Stomach (tissue), 9 donors: ENCODE results near the gene FOXN4. TPM values are rescaled to one million over a fixed set of nuclear protein-coding genes. Genes with fewer than 3 reads are reported as not detected.

Experiments
- DNase-seq, 2 donors: peaks; one replicate each; pipeline versions ENCODE4 v3.0.0 to v3.0.0-alpha.2; 2013 to 2019
- H3K27ac ChIP-seq, 5 donors: fragments of 200-600 bp in 4 of 5; sonication (generic) in 4 of 5; one replicate each; pipeline ENCODE4 v1.5.1; 2013 to 2019; ENCODE audit warnings: mild to moderate bottlenecking in 1 of 5, moderate library complexity in 1 of 5
- H3K27me3 ChIP-seq, 3 donors: fragments of 200-600 bp; sonication (generic); one replicate each; pipeline ENCODE4 v1.5.1; 2017 to 2019; ENCODE audit warnings: mixed run types in 1 of 3
- H3K36me3 ChIP-seq, 4 donors: fragments of 200-600 bp; sonication (generic); 1 replicate in 3 of 4; 2 replicates in 1 of 4; pipeline ENCODE4 v1.5.1; 2016 to 2019
- H3K4me1 ChIP-seq, 4 donors: fragments of 200-600 bp; sonication (generic); one replicate each; pipeline ENCODE4 v1.5.1; 2016 to 2019
- H3K4me3 ChIP-seq, 4 donors: fragments of 200-600 bp; sonication (generic) in 3 of 4; one replicate each; pipeline ENCODE4 v1.5.1; 2016 to 2019; ENCODE audit warnings: mild to moderate bottlenecking in 1 of 4
- H3K9me3 ChIP-seq, 4 donors: fragments of 200-600 bp; sonication (generic); one replicate each; pipeline ENCODE4 v1.5.1; 2016 to 2019
- CTCF ChIP-seq, 7 experiments: fragments of 450-650 bp in 4 of 7; fragments of 200-600 bp in 3 of 7; sonication (generic) in 3 of 7; IDR thresholded peaks; one replicate each; pipeline ENCODE4 v1.5.1; 2016 to 2019; ENCODE audit warnings: antibody characterized with exemption in 7 of 7, control low read depth in 2 of 7, mild to moderate bottlenecking in 1 of 7
- EP300 ChIP-seq: sonication (generic); formaldehyde crosslinking; IDR thresholded peaks from one replicate; pipeline ENCODE4 v1.6.1; 2017; ENCODE audit warnings: antibody characterized with exemption
- POLR2A ChIP-seq, 4 donors: fragments of 450-650 bp; IDR thresholded peaks; one replicate each; pipeline ENCODE4 v1.6.1; 2016; ENCODE audit warnings: antibody characterized with exemption in 4 of 4, control low read depth in 2 of 4, mild to moderate bottlenecking in 1 of 4, moderate library complexity in 1 of 4
- POLR2AphosphoS5 ChIP-seq, 3 donors: sonication (generic); formaldehyde crosslinking; IDR thresholded peaks; one replicate each; pipeline ENCODE4 v1.6.1; 2016; ENCODE audit warnings: antibody characterized with exemption in 3 of 3
- WGBS, 5 donors: extraction: QIAGEN DNeasy Blood & Tissue Kit in 3 of 5; methylation state at CpG; one replicate each; pipeline versions ENCODE4 v1.1.5 to v1.1.7; 2013 to 2018; 5-methylcytosine and 5-hydroxymethylcytosine counted together
- intact Hi-C: fragments of 100-400 bp; cut with DNase I; formaldehyde crosslinking; loops from one replicate; pipeline ENCODE4 v1.15.1; 2023; ENCODE audit warnings: low total_unique reads
- polyA plus RNA-seq, 3 donors: library from polyadenylated mRNA; stranded (reverse); fragments of 200-250 nt; gene quantifications; one replicate each; pipeline ENCODE4 v1.2.3, GENCODE V29; 2013
- total RNA-seq, 5 donors: library from RNA; depleted of rRNA; stranded (reverse); fragments of >200 nt; gene quantifications; one replicate each; pipeline versions ENCODE4 v1.1.0 to v1.2.3, GENCODE V29; 2014 to 2016
- donor health status: healthy with polysubstance abuse.
- donor health status: Bipolar disorder and iron deficiency.
- donor health status: healthy.

The FOXN4 gene
- total and polyA plus RNA-seq, 8 donors: not detected

- Histone ChIP-seq H3K36me3 (peaks cover 90 to 98% (median 95%) of the 10 kb centered on the region in 4 donors), H3K9me3 (no peaks in the 10 kb centered on the region), H3K27me3 (no peaks in the 10 kb centered on the region), H3K4me1 (no peaks in the 10 kb centered on the region), H3K4me3 (no peak overlapping the region), H3K27ac (no peak overlapping the region)
- intact Hi-C loops: no loop called here
- TF ChIP-seq CTCF (IDR thresholded peaks at IDR 0.05) (no peak), POLR2AphosphoS5 (IDR thresholded peaks at IDR 0.05) (no peak), POLR2A (IDR thresholded peaks at IDR 0.05) (no peak), EP300 (no peak)
- 76 to 85% (median 80%) methylated on average over 11 of the region's 11 CpGs for WGBS, 5 donors
- no peak for DNase-seq
These were observed 69.4 kb downstream of the FOXN4 start for GRCh38 chr12:109239691-109240090.

DNA sequence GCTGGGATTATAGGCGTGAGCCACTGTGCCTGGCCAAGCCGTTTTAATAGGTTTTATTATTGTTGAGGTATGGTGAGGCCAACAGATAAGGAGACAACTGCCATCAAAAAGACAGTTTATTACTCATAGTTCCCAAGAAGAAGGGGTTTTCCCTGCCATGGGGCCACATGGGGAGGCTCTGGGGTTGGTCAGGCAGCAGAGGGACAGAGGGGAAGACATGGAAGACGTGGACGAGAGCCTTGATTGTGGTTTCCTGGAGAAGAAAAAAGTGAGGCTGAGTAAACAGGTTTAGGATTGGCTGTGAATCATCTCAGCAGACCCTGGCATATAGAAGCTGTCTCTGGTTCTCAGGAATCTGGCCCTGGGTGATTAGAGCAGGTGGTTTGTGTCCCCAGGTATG, 69.9 kb downstream of the FOXN4 start:
- Histone ChIP-seq H3K4me1 (no peaks in the 10 kb centered on the region), H3K27ac (no peak overlapping the region), H3K9me3 (no peaks in the 10 kb centered on the region), H3K4me3 (no peak overlapping the region), H3K36me3 (peaks cover 90 to 98% (median 95%) of the 10 kb centered on the region in 4 donors), H3K27me3 (no peaks in the 10 kb centered on the region)
- 86 to 92% (median 91%) methylated on average over 4 of the region's 4 CpGs for WGBS, 5 donors
- no peak for DNase-seq
- intact Hi-C loops: no loop called here
- no peak for TF ChIP-seq POLR2A (IDR thresholded peaks at IDR 0.05)
- TF ChIP-seq POLR2AphosphoS5 (IDR thresholded peaks at IDR 0.05): no peak
- TF ChIP-seq EP300: no peak
- TF ChIP-seq CTCF (IDR thresholded peaks at IDR 0.05): no peak

- TF ChIP-seq EP300 (no peak), POLR2A (IDR thresholded peaks at IDR 0.05) (no peak), CTCF (IDR thresholded peaks at IDR 0.05) (no peak), POLR2AphosphoS5 (IDR thresholded peaks at IDR 0.05) (no peak)
- H3K27ac ChIP-seq: no peak overlapping the region
- no peak for DNase-seq
- H3K4me3 ChIP-seq: no peak overlapping the region
- H3K4me1 ChIP-seq: no peaks in the 10 kb centered on the region
- H3K36me3 ChIP-seq: peaks cover 89 to 98% (median 95%) of the 10 kb centered on the region in 4 donors
- intact Hi-C loops: no loop called here
- H3K27me3 ChIP-seq: no peaks in the 10 kb centered on the region
- no peaks in the 10 kb centered on the region for H3K9me3 ChIP-seq
- WGBS, 5 donors: 85 to 90% (median 87%) methylated on average over 6 of the region's 6 CpGs
These were observed 72.8 kb downstream of the FOXN4 start for GRCh38 chr12:109236257-109236656.

- H3K27me3 ChIP-seq: no peaks in the 10 kb centered on the region
- H3K4me1 ChIP-seq: no peaks in the 10 kb centered on the region
- no peak overlapping the region for H3K4me3 ChIP-seq
- no peak for DNase-seq
- intact Hi-C loops: no loop called here
- H3K36me3 ChIP-seq: peaks cover 82 to 98% (median 96%) of the 10 kb centered on the region in 4 donors
- no peaks in the 10 kb centered on the region for H3K9me3 ChIP-seq
- no peak overlapping the region for H3K27ac ChIP-seq
- TF ChIP-seq POLR2AphosphoS5 (IDR thresholded peaks at IDR 0.05): no peak
- no peak for TF ChIP-seq EP300
- no peak for TF ChIP-seq CTCF (IDR thresholded peaks at IDR 0.05)
- TF ChIP-seq POLR2A (IDR thresholded peaks at IDR 0.05): no peak
- WGBS, 5 donors: 80 to 90% (median 88%) methylated on average over 10 to 15 of the region's 15 CpGs
These were observed 75.1 kb downstream of the FOXN4 start for GRCh38 chr12:109234012-109234411.
